ENCODE measurements around the gene C16orf46. TPM values are rescaled to one million over a fixed set of nuclear protein-coding genes. Genes with fewer than 3 reads are reported as not detected.

Gene C16orf46
- total and polyA plus RNA-seq, 2 of the 4 experiments (the other 2 are of a cell fraction), result 0.27 to 0.72 TPM

GRCh38 chr16:81018496-81018895 is 58.5 kb downstream of the C16orf46 start:
- Histone ChIP-seq H2AK5ac (ENCODE audit: low read depth, low read length) (no peak overlapping the region), H3K14ac (replicated peaks; ENCODE audit: low read depth, low read length) (no peak overlapping the region), H2BK15ac (ENCODE audit: low read depth, low read length) (no peak overlapping the region), H3K23ac (ENCODE audit: low read depth, low read length) (no peak overlapping the region), H3K36me3 (ENCODE audit: control insufficient read depth, insufficient read depth, low read length) (peaks cover 16% of the 10 kb centered on the region), H2AFZ (replicated peaks; ENCODE audit: low read length, poor library complexity) (no peak overlapping the region), H3K27ac (ENCODE audit: insufficient read depth, low read length) (no peak overlapping the region), H2BK120ac (ENCODE audit: low read depth, low read length) (no peak overlapping the region), H3K9me3 (ENCODE audit: control insufficient read depth, insufficient read depth, low read length) (no peaks in the 10 kb centered on the region), H4K8ac (ENCODE audit: low read depth in 2 of 2, low read length in 2 of 2) (no peak overlapping the region), H3K4me3 (ENCODE audit: insufficient read depth, low read depth, low read length) (no peak overlapping the region), H3K4me2 (ENCODE audit: low read depth, low read length) (no peak overlapping the region), H3K9me1 (ENCODE audit: insufficient read depth, low read length) (no peaks in the 10 kb centered on the region), H3K9ac (ENCODE audit: low read depth, low read length) (no peak overlapping the region), H3K56ac (ENCODE audit: extremely low read depth, insufficient read depth, low read length) (no peak overlapping the region), H3K4ac (ENCODE audit: low read depth, low read length) (no peak overlapping the region), H2BK20ac (ENCODE audit: low read depth, low read length) (no peak overlapping the region), H3K18ac (ENCODE audit: low read depth, low read length) (no peak overlapping the region), H3K27me3 (ENCODE audit: control insufficient read depth, insufficient read depth, low read length) (no peaks in the 10 kb centered on the region), H2BK5ac (ENCODE audit: low read depth, low read length, poor library complexity, severe bottlenecking) (no peak overlapping the region), H2AK9ac (replicated peaks; ENCODE audit: low read depth, low read length, poor library complexity) (no peak overlapping the region), H4K5ac (ENCODE audit: low read depth, low read length) (no peak overlapping the region), H4K20me1 (ENCODE audit: insufficient read depth, low read length) (no peaks in the 10 kb centered on the region; the same call in 1 of the 2 replicates), H4K91ac (ENCODE audit: insufficient read depth, low read depth, low read length) (no peak overlapping the region), H3K79me1 (ENCODE audit: low read depth in 1 of 2, low read length in 2 of 2) (peaks cover under 1 to 4% of the 10 kb centered on the region in 2 experiments; a peak in 1 of 4 replicates), H3K4me1 (ENCODE audit: control insufficient read depth, insufficient read depth, low read length) (no peaks in the 10 kb centered on the region; the same call in 1 of the 2 replicates)
- ChIA-PET POLR2A (ENCODE audit: unreplicated experiment) (no interaction called here), CTCF (interaction anchor here (0.8 to 1.3 kb wide), 2 partner anchors 14 to 17 kb away, joined by 3 to 9 read pairs; partner anchors contain the start of gene ATMIN)
- dilution Hi-C loops (cut with HindIII; ENCODE audit: low sequenced_read_pairs, unreplicated experiment), result no loop called here
- DNase-seq (no peak), ATAC-seq (ENCODE audit: low read depth) (no peak)
- intact Hi-C loops (cut with micrococcal nuclease), result no loop called here
- BruUV-seq (replicated peaks), result no TSS peak
- WGBS, 2 experiments (ENCODE audit: extremely low coverage in 2 of 2, insufficient read length in 1 of 2), result no CpG with 5 or more reads among the region's 2 CpGs
- in situ Hi-C loops (cut with MboI; ENCODE audit: low sequenced_read_pairs), result no loop called here
- TF ChIP-seq USF2 (IDR thresholded peaks at IDR 0.05; ENCODE audit: low read depth, low read length) (no peak), CEBPB (IDR thresholded peaks at IDR 0.05; ENCODE audit: low read depth, low read length) (no peak), ELK1 (IDR thresholded peaks at IDR 0.05; ENCODE audit: borderline replicate concordance, low read depth, low read length) (no peak), POLR2A (IDR thresholded peaks at IDR 0.05; ENCODE audit: low read depth, low read length) (no peak), MAFK (IDR thresholded peaks at IDR 0.05; ENCODE audit: low read depth, low read length) (no peak), BHLHE40 (IDR thresholded peaks at IDR 0.05; ENCODE audit: low read depth, low read length) (no peak), MXI1 (IDR thresholded peaks at IDR 0.05; ENCODE audit: borderline replicate concordance, low read depth, low read length) (no peak), CHD1 (IDR thresholded peaks at IDR 0.05; ENCODE audit: low read depth, low read length) (no peak)
